Activated CD4-positive, alpha-beta T cell treated with anti-CD3 and anti-CD28 coated beads, Interleukin-10, Interleukin-2, amounts not matched to agents 100 ng/mL and 50 ng/mL, durations not matched to agents 16 hours and 8 hours (primary cell): ENCODE results near the gene OSBPL1A.
A peak's percentile ranks its signal among the peaks of the same experiment; 100 is the strongest.

Experiments used
- DNase-seq: peaks from one replicate; pipeline ENCODE4 v3.0.0-alpha.2; 2020

The OSBPL1A gene

GRCh38 chr18:24397694-24398368 lies at the start of gene OSBPL1A:
Gene OSBPL1A (minus strand): TSS chr18:24397824. CDS start chr18:24377533, 20,291 bp downstream.
- peak; percentile 92 for DNase-seq

GRCh38 chr18:24446953-24447538 lies 49.4 kb upstream of the OSBPL1A start:
- no peak for DNase-seq

- peak; percentile 28 for DNase-seq
Measured at GRCh38 chr18:24446453-24446852, 48.8 kb upstream of the OSBPL1A start.

GRCh38 chr18:24443870-24444269 lies 46.2 kb upstream of the OSBPL1A start:
- DNase-seq = no peak

GRCh38 chr18:24436939-24437338 lies 39.3 kb upstream of the OSBPL1A start:
- no peak for DNase-seq

GRCh38 chr18:24432618-24433017 lies 35.0 kb upstream of the OSBPL1A start:
- no peak for DNase-seq

GRCh38 chr18:24429188-24429587 lies 31.6 kb upstream of the OSBPL1A start:
- DNase-seq = no peak

GRCh38 chr18:24428709-24429108 lies 31.1 kb upstream of the OSBPL1A start:
- no peak for DNase-seq

GRCh38 chr18:24427484-24427883 lies 29.9 kb upstream of the OSBPL1A start:
- peak; percentile 26 for DNase-seq

- DNase-seq = peak; percentile 86
Measured at GRCh38 chr18:24426398-24427294, 29.0 kb upstream of the OSBPL1A start, which contains the start of gene IMPACT. Gene IMPACT (plus strand): TSS chr18:24426670. CDS start chr18:24426757, 87 bp downstream.

GRCh38 chr18:24426073-24426397 lies 28.4 kb upstream of the OSBPL1A start:
- DNase-seq = no peak

- no peak for DNase-seq
Measured at GRCh38 chr18:24421831-24422230, 24.2 kb upstream of the OSBPL1A start.

- DNase-seq = no peak
Measured at GRCh38 chr18:24420551-24420950, 22.9 kb upstream of the OSBPL1A start.

- no peak for DNase-seq
Measured at GRCh38 chr18:24417480-24417879, 19.9 kb upstream of the OSBPL1A start.

GRCh38 chr18:24414349-24415003 lies 16.9 kb upstream of the OSBPL1A start:
- peak; percentile 87 for DNase-seq

GRCh38 chr18:24413148-24413547 lies 15.5 kb upstream of the OSBPL1A start:
- no peak for DNase-seq

GRCh38 chr18:24408496-24408895 lies 10.9 kb upstream of the OSBPL1A start:
- DNase-seq = no peak

- no peak for DNase-seq
Measured at GRCh38 chr18:24404591-24404990, 7.0 kb upstream of the OSBPL1A start.

GRCh38 chr18:24403076-24403475 lies 5.5 kb upstream of the OSBPL1A start:
- no peak for DNase-seq

GRCh38 chr18:24402209-24402785 lies 4.7 kb upstream of the OSBPL1A start:
- DNase-seq = no peak

GRCh38 chr18:24400587-24400986 lies 3.0 kb upstream of the OSBPL1A start:
- no peak for DNase-seq

GRCh38 chr18:24398540-24398939 lies 916 bp upstream of the OSBPL1A start:
- DNase-seq = no peak
